ENCODE measurements around the gene BAMBI. TPM values are rescaled to one million over a fixed set of nuclear protein-coding genes. Genes with fewer than 3 reads are reported as not detected.
A peak's percentile ranks its signal among the peaks of the same experiment; 100 is the strongest.

Gene BAMBI
- polyA plus RNA-seq, 3 donors, result 0.08 to 1.3 (median 0.09) TPM

DNA sequence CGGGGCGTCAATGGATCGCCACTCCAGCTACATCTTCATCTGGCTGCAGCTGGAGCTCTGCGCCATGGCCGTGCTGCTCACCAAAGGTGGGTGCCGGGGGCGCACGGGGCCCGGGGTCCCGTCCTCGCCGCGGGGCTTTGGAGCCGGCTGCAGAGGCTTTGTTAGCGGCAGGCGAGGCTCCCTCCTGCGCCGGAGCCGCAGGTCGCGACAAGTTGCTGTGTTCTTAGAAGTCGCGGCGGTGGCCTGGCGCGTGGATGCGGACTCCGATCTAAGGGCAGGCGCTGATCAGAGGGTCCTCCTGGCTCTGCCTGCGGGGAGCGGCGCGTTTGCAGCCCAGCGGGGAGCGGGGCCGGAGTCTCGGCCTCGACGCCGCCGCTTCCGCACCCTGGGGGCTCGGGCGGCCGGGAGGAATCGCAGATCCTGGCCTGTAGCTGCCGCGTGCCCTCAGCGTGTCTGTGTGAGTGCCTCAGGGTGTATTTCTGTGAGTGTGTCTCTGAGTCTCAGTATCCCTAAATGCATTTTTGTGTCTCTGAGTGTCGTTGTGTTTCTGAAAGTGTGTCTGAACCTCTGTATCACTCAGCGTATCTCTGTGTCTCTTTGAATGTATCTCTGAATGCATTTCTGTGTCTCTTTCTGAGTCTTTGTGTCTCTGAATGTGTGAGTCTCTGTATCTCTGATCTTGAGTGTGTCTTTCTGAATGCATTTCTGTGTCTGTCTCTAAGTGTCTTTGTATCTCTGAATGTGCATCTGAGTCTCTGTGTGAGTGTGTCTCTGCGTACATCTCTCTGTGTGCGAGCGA lies 766 bp downstream of the BAMBI start:
- Histone ChIP-seq H2AFZ (ENCODE audit: insufficient read depth, low read depth, low read length, poor library complexity, severe bottlenecking) (peak overlapping the region; percentile 73), H3K4me2 (replicated peaks; ENCODE audit: extremely low read depth, low read length, poor library complexity, severe bottlenecking) (peak overlapping the region; percentile 96), H3K9me3 (replicated peaks in 1 of 2; ENCODE audit: control insufficient read depth in 1 of 2, insufficient read depth in 1 of 2, low read length in 2 of 2) (peaks cover 0 to 6% of the 10 kb centered on the region in 2 donors), H3K27me3 (ENCODE audit: control insufficient read depth in 2 of 2, insufficient read depth in 2 of 2, low read length in 2 of 2) (peaks cover 72 to 73% of the 10 kb centered on the region in 2 donors), H3K9ac (ENCODE audit: insufficient read depth, low read length, poor library complexity, severe bottlenecking) (peak overlapping the region; percentile 35), H4K20me1 (ENCODE audit: insufficient read depth, low read length) (no peaks in the 10 kb centered on the region), H3K36me3 (replicated peaks in 1 of 2; ENCODE audit: control insufficient read depth in 1 of 2, insufficient read depth in 2 of 2, low read length in 2 of 2) (no peaks in the 10 kb centered on the region), H3K4me1 (ENCODE audit: control insufficient read depth in 1 of 2, insufficient read depth in 2 of 2, low read length in 2 of 2) (peaks cover 32 to 36% of the 10 kb centered on the region in 2 donors), H3K27ac (ENCODE audit: low read depth in 1 of 2, low read length in 2 of 2) (no peak overlapping the region), H3K79me2 (ENCODE audit: insufficient read depth, low read length) (no peaks in the 10 kb centered on the region), H3K4me3 (replicated peaks in 1 of 3; ENCODE audit: low read depth in 2 of 3, low read length in 3 of 3) (peak overlapping the region; percentile 32 to 78 (median 75))
- H3K27me3 Mint-ChIP-seq (ENCODE audit: low read depth in 3 of 3), result peaks cover 68 to 74% (median 69%) of the 10 kb centered on the region in 3 donors
- intact Hi-C loops (cut with micrococcal nuclease), result no loop called here
- peaks cover 35% of the 10 kb centered on the region for H3K4me1 Mint-ChIP-seq
- TF ChIP-seq, protein P1, sequence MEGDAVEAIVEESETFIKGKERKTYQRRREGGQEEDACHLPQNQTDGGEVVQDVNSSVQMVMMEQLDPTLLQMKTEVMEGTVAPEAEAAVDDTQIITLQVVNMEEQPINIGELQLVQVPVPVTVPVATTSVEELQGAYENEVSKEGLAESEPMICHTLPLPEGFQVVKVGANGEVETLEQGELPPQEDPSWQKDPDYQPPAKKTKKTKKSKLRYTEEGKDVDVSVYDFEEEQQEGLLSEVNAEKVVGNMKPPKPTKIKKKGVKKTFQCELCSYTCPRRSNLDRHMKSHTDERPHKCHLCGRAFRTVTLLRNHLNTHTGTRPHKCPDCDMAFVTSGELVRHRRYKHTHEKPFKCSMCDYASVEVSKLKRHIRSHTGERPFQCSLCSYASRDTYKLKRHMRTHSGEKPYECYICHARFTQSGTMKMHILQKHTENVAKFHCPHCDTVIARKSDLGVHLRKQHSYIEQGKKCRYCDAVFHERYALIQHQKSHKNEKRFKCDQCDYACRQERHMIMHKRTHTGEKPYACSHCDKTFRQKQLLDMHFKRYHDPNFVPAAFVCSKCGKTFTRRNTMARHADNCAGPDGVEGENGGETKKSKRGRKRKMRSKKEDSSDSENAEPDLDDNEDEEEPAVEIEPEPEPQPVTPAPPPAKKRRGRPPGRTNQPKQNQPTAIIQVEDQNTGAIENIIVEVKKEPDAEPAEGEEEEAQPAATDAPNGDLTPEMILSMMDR (IDR thresholded peaks at IDR 0.05), result no peak
- WGBS (ENCODE audit: insufficient coverage), result under 1% methylated on average over 51 of the region's 54 CpGs
- H3K9me3 Mint-ChIP-seq, result peaks cover 0 to 24% (median 5%) of the 10 kb centered on the region in 7 donors
- H3K27ac Mint-ChIP-seq, result peak overlapping the region in 1 of 7 donors; percentile 39
- H3K36me3 Mint-ChIP-seq, result peaks cover 4 to 9% of the 10 kb centered on the region in 2 donors
- peak overlapping the region; percentile 79 to 94 for H3K4me3 Mint-ChIP-seq
- peak in 2 of 3 donors; percentile 11 to 24 for DNase-seq

DNA sequence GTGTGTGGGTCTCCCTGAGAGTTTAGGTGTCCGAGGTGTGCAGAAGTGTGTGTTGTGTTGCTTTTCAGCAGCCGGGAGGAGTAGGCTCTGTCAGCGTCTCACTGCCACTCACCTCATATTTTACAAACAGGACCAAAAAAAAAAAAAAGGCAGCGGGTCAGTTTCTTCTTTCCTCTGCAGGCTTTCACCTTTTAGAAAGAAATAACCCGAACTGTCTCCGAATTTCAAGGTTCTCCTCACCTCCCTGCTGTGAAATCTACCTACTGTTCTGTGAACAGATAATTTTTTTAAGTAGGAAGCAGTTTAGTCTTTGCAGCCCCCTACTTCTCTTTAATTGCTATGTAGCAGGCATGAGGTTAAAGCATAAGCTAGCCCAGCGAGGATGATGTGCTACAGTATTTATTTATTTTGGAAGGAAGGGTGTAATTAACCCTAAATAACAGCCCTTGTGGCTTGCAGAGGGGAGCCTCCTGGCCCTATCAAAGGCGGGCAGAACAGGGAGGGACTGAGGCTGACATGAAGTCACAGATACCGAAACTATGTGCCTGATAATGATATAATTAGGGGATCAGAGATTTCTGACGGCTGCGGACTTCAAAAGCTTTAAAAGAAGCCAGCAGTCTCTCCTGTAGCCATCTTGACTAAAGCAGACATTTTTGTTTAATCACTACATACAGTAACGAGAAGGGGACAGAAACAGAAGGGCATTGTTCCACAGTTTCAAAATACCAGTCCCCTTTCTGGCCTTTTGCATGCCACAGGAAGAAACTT lies 1.6 kb downstream of the BAMBI start:
- Mint-ChIP-seq H3K4me3 (peak overlapping the region; percentile 79 to 94), H3K27ac (peak overlapping the region in 1 of 7 donors; percentile 2), H3K27me3 (ENCODE audit: low read depth in 3 of 3) (peaks cover 63 to 71% (median 67%) of the 10 kb centered on the region in 3 donors), H3K4me1 (peaks cover 35% of the 10 kb centered on the region), H3K36me3 (peaks cover 4 to 9% of the 10 kb centered on the region in 2 donors), H3K9me3 (peaks cover 0 to 24% (median 5%) of the 10 kb centered on the region in 7 donors)
- Histone ChIP-seq H3K4me3 (replicated peaks in 1 of 3; ENCODE audit: low read depth in 2 of 3, low read length in 3 of 3) (peak overlapping the region in 1 of 3 experiments; percentile 75), H3K9ac (ENCODE audit: insufficient read depth, low read length, poor library complexity, severe bottlenecking) (no peak overlapping the region), H2AFZ (ENCODE audit: insufficient read depth, low read depth, low read length, poor library complexity, severe bottlenecking) (peak overlapping the region; percentile 73), H3K36me3 (replicated peaks in 1 of 2; ENCODE audit: control insufficient read depth in 1 of 2, insufficient read depth in 2 of 2, low read length in 2 of 2) (no peaks in the 10 kb centered on the region), H3K4me1 (ENCODE audit: control insufficient read depth in 1 of 2, insufficient read depth in 2 of 2, low read length in 2 of 2) (peaks cover 32 to 36% of the 10 kb centered on the region in 2 donors), H3K79me2 (ENCODE audit: insufficient read depth, low read length) (no peaks in the 10 kb centered on the region), H3K9me3 (replicated peaks in 1 of 2; ENCODE audit: control insufficient read depth in 1 of 2, insufficient read depth in 1 of 2, low read length in 2 of 2) (peaks cover 0 to 6% of the 10 kb centered on the region in 2 donors), H3K27me3 (ENCODE audit: control insufficient read depth in 2 of 2, insufficient read depth in 2 of 2, low read length in 2 of 2) (peaks cover 64 to 70% of the 10 kb centered on the region in 2 donors), H3K27ac (ENCODE audit: low read depth in 1 of 2, low read length in 2 of 2) (no peak overlapping the region), H3K4me2 (replicated peaks; ENCODE audit: extremely low read depth, low read length, poor library complexity, severe bottlenecking) (peak overlapping the region; percentile 96), H4K20me1 (ENCODE audit: insufficient read depth, low read length) (no peaks in the 10 kb centered on the region)
- WGBS (ENCODE audit: insufficient coverage), result 0% methylated on average over 1 of the region's 12 CpGs
- intact Hi-C loops (cut with micrococcal nuclease), result no loop called here
- DNase-seq, result no peak
- TF ChIP-seq, protein P1 (IDR thresholded peaks at IDR 0.05), result no peak

Data from CD14-positive monocyte (primary cell).